ENCODE measurements around the gene RFC4.

Gene RFC4

GRCh38 chr3:186845756-186846155 is 39.5 kb upstream of the RFC4 start:
- no peak overlapping the region for H3K4me3 ChIP-seq (replicated peaks; ENCODE audit: low read depth, low read length)
- TF ChIP-seq, protein P1, sequence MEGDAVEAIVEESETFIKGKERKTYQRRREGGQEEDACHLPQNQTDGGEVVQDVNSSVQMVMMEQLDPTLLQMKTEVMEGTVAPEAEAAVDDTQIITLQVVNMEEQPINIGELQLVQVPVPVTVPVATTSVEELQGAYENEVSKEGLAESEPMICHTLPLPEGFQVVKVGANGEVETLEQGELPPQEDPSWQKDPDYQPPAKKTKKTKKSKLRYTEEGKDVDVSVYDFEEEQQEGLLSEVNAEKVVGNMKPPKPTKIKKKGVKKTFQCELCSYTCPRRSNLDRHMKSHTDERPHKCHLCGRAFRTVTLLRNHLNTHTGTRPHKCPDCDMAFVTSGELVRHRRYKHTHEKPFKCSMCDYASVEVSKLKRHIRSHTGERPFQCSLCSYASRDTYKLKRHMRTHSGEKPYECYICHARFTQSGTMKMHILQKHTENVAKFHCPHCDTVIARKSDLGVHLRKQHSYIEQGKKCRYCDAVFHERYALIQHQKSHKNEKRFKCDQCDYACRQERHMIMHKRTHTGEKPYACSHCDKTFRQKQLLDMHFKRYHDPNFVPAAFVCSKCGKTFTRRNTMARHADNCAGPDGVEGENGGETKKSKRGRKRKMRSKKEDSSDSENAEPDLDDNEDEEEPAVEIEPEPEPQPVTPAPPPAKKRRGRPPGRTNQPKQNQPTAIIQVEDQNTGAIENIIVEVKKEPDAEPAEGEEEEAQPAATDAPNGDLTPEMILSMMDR (IDR thresholded peaks at IDR 0.05; ENCODE audit: low read depth, low read length, missing control alignments), result no peak
- DNase-seq (ENCODE audit: extremely low read depth, low read depth), result no peak

- TF ChIP-seq, protein P1 (IDR thresholded peaks at IDR 0.05; ENCODE audit: low read depth, low read length, missing control alignments), result no peak
- no peak overlapping the region for H3K4me3 ChIP-seq (replicated peaks; ENCODE audit: low read depth, low read length)
- DNase-seq (ENCODE audit: extremely low read depth, low read depth), result no peak
Measured at GRCh38 chr3:186844908-186845307, 38.6 kb upstream of the RFC4 start.

DNA sequence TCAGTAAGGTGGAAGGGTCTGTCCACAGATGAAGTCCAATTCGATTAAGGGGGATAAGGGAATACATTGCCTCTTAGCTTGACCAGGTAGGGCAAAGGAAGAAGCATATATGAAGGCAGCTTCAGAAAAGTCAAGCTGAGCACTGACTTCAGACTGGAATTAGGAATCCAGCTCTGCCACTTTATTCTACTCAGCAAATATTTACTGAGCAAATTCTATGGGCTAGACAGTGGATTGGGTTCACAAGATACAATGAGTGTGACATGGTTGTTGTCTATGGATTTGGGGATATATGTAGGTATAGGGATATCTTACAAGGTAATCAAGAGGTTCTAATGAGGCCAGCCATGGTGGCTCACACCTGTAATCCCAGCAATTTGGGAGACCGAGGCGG is 36.8 kb upstream of the RFC4 start:
- no peak overlapping the region for H3K4me3 ChIP-seq (replicated peaks; ENCODE audit: low read depth, low read length)
- DNase-seq (ENCODE audit: extremely low read depth, low read depth), result no peak
- TF ChIP-seq, protein P1 (IDR thresholded peaks at IDR 0.05; ENCODE audit: low read depth, low read length, missing control alignments), result no peak

- no peak for DNase-seq (ENCODE audit: extremely low read depth, low read depth)
- H3K4me3 ChIP-seq (replicated peaks; ENCODE audit: low read depth, low read length), result no peak within 1 kb of the TSS
- TF ChIP-seq, protein P1 (IDR thresholded peaks at IDR 0.05; ENCODE audit: low read depth, low read length, missing control alignments), result no peak
Measured at GRCh38 chr3:186842426-186843038, 36.2 kb upstream of the RFC4 start, which contains the start of gene ADIPOQ. Gene ADIPOQ, plus strand, starts transcription at chr3:186842710. Its CDS starts 10,349 bp downstream, at chr3:186853059.

GRCh38 chr3:186841620-186842019 is 35.3 kb upstream of the RFC4 start:
- DNase-seq (ENCODE audit: extremely low read depth, low read depth), result no peak
- no peak overlapping the region for H3K4me3 ChIP-seq (replicated peaks; ENCODE audit: low read depth, low read length)
- TF ChIP-seq, protein P1 (IDR thresholded peaks at IDR 0.05; ENCODE audit: low read depth, low read length, missing control alignments), result no peak

- DNase-seq (ENCODE audit: extremely low read depth, low read depth), result no peak
- H3K4me3 ChIP-seq (replicated peaks; ENCODE audit: low read depth, low read length), result no peak overlapping the region
- TF ChIP-seq, protein P1 (IDR thresholded peaks at IDR 0.05; ENCODE audit: low read depth, low read length, missing control alignments), result no peak
Measured at GRCh38 chr3:186839874-186840641, 33.8 kb upstream of the RFC4 start.

Data from HFF-Myc (cell line).